Subcutaneous abdominal adipose tissue (tissue), 5 donors: ENCODE data around the gene BBLN.
A peak's percentile ranks its signal among the peaks of the same experiment; 100 is the strongest.
"Not testable (repeated sequence)": the region's sequence is repeated elsewhere in the genome, so short reads cannot be mapped to it uniquely, and the experiment has no call there.

ENCODE experiments used
- H3K27ac ChIP-seq: one replicate; pipeline ENCODE4 v1.7.0; 2013; ENCODE audit warnings: low read depth, mild to moderate bottlenecking, inconsistent platforms, low read length, moderate library complexity
- H3K27me3 ChIP-seq, 5 donors: one replicate each; pipeline ENCODE4 v1.7.0; 2013; ENCODE audit warnings: low read length in 5 of 5, inconsistent platforms in 1 of 5; ENCODE audit not compliant: control insufficient read depth in 5 of 5, insufficient read depth in 4 of 5
- H3K36me3 ChIP-seq, 5 donors: one replicate each; pipeline ENCODE4 v1.7.0; 2013; ENCODE audit warnings: low read length in 5 of 5; ENCODE audit not compliant: control insufficient read depth in 5 of 5, insufficient read depth in 5 of 5
- H3K4me1 ChIP-seq, 5 donors: one replicate each; pipeline ENCODE4 v1.7.0; 2013; ENCODE audit warnings: low read length in 5 of 5, mild to moderate bottlenecking in 3 of 5, moderate library complexity in 1 of 5; ENCODE audit not compliant: control insufficient read depth in 5 of 5, insufficient read depth in 5 of 5
- H3K4me3 ChIP-seq, 5 donors: one replicate each; pipeline ENCODE4 v1.7.0; 2013; ENCODE audit warnings: low read length in 5 of 5, low read depth in 1 of 5
- H3K9ac ChIP-seq, 5 donors: one replicate each; pipeline ENCODE4 v1.7.0; 2013; ENCODE audit warnings: low read length in 5 of 5, mild to moderate bottlenecking in 4 of 5, moderate library complexity in 3 of 5
- H3K9me3 ChIP-seq, 5 donors: one replicate each; pipeline ENCODE4 v1.7.0; 2013; ENCODE audit warnings: low read length in 5 of 5; ENCODE audit not compliant: control insufficient read depth in 5 of 5
- donor health status: healthy.
- donor health status: healthy.
- donor health status: healthy.
- donor health status: healthy.
- donor health status: healthy.

BBLN gene

GRCh38 chr9:128175726-128176125 lies 15.7 kb downstream of the BBLN start:
- Histone ChIP-seq H3K9me3 (peaks cover 0 to 6% (median 0%) of the 10 kb centered on the region in 5 donors), H3K9ac (no peak overlapping the region), H3K4me3 (no peak overlapping the region), H3K4me1 (no peaks in the 10 kb centered on the region), H3K27me3 (no peaks in the 10 kb centered on the region), H3K36me3 (peaks cover 3 to 72% (median 64%) of the 10 kb centered on the region in 5 donors), H3K27ac (no peak overlapping the region)

GRCh38 chr9:128178806-128179431 lies 18.9 kb downstream of the BBLN start:
- Histone ChIP-seq H3K4me1 (no peaks in the 10 kb centered on the region), H3K36me3 (peaks cover 3 to 83% (median 74%) of the 10 kb centered on the region in 5 donors), H3K9ac (no peak overlapping the region), H3K4me3 (no peak overlapping the region), H3K9me3 (peaks cover 0 to 6% (median 0%) of the 10 kb centered on the region in 5 donors), H3K27ac (no peak overlapping the region), H3K27me3 (no peaks in the 10 kb centered on the region)

DNA sequence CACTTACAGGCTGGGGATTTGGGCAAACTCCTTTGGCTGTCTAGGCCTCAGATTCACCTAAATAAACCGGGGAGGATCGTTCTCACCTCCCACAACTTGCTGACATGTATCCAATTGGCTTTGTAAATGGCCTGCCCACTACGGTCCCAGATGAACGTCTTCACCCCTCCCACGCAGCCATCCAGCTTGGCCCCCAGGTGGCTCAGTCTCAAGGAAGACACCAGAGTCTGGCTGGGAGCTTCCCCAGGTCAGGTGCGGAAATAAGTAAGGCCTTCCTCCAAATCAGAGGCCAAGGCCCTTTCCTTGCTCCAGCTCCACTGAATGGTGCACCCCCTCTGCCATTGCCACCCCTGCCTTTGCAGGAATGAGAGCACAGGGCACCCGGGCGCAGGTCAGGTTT lies 19.9 kb downstream of the BBLN start:
- Histone ChIP-seq H3K36me3 (peaks cover 2 to 78% (median 68%) of the 10 kb centered on the region in 5 donors), H3K27ac (no peak overlapping the region), H3K4me1 (no peaks in the 10 kb centered on the region), H3K9me3 (peaks cover 0 to 6% (median 0%) of the 10 kb centered on the region in 5 donors), H3K9ac (no peak overlapping the region), H3K4me3 (no peak overlapping the region), H3K27me3 (no peaks in the 10 kb centered on the region)

GRCh38 chr9:128180447-128180846 lies 20.4 kb downstream of the BBLN start:
- no peak overlapping the region for H3K4me3 ChIP-seq
- no peaks in the 10 kb centered on the region for H3K4me1 ChIP-seq
- H3K9me3 ChIP-seq, result peaks cover 0 to 6% (median 0%) of the 10 kb centered on the region in 5 donors
- H3K27me3 ChIP-seq, result no peaks in the 10 kb centered on the region
- no peak overlapping the region for H3K27ac ChIP-seq
- peaks cover 0 to 77% (median 68%) of the 10 kb centered on the region in 5 donors for H3K36me3 ChIP-seq
- H3K9ac ChIP-seq, result no peak overlapping the region

DNA sequence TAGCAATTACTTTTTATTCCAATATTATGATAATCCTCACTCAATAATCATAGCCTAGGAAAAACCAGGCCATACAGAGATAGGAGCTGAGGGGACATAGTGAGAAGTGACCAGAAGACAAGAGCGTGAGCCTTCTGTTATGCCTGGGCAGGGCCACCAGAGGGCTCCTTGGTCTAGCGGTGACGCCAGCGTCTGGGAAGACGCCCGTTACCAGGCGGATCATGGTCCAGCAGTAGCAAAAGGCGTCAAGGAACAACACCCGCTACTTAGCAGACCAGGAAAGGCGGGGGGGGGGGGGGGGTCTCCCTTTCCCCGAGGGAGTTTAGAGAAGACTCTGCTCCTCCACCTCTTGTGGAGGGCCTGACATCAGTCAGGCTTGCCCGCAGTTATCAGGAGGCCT lies 21.4 kb downstream of the BBLN start:
- H3K36me3 ChIP-seq, result peaks cover 0 to 77% (median 68%) of the 10 kb centered on the region in 5 donors
- not testable (repeated sequence) for H3K4me1 ChIP-seq, H3K27me3 ChIP-seq, H3K4me3 ChIP-seq, H3K9ac ChIP-seq, H3K27ac ChIP-seq, H3K9me3 ChIP-seq

- H3K9me3 ChIP-seq, result peaks cover 0 to 6% (median 0%) of the 10 kb centered on the region in 5 donors
- H3K27ac ChIP-seq, result no peak overlapping the region
- no peak overlapping the region for H3K9ac ChIP-seq
- no peak overlapping the region for H3K4me3 ChIP-seq
- no peaks in the 10 kb centered on the region for H3K4me1 ChIP-seq
- no peaks in the 10 kb centered on the region for H3K27me3 ChIP-seq
- peaks cover 0 to 70% (median 59%) of the 10 kb centered on the region in 5 donors for H3K36me3 ChIP-seq
Measured at GRCh38 chr9:128182893-128183588, 23.0 kb downstream of the BBLN start.

DNA sequence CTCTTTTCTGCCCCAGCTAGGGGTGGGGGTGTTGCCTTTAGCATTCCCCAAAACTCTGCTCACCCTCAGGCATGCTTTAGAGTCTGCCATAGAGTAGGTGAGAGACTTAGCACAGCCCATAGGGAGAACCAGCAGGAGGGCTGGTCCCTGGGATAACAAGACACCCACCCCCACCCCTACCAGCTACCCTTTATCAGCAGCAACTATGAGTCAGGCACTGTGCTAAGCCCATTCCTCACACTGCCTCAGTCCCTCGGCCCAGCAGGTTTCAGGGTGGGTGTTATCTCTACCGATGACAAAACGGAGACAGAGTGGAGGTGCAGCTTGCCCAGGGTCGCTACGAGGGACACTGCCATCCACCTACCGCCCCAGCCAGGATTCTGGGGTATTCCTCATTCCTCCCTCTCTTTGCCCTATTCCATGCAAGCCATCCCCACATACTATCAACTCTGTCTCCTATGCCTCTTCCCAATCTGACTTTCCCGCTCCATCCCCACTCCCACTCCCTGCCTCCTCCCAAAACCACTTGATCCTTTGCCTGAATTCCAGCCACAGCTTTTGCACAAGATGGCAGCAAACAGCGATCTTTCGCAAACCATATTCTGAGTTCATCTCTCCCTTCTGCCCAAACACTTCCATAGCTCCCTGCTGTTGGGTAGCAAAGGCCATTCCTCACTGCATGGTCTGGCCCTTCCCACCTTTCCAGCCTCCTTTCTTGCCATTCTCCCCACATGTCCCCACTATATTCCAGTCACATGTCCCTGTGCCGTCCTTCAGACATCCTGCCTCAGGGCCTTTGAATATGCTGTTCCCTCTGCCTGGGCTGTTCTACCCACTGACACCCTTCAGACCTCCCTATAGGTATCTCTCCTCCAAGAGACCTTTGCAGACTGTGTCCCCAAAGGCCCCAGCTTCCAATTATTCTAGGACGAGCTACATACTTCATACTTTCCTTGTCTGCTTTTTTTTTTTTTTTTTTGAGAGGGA lies 26.2 kb downstream of the BBLN start:
- Histone ChIP-seq H3K9me3 (no peaks in the 10 kb centered on the region), H3K4me1 (peaks cover 2 to 14% (median 14%) of the 10 kb centered on the region in 5 donors), H3K4me3 (no peak overlapping the region), H3K36me3 (peaks cover 0 to 56% (median 40%) of the 10 kb centered on the region in 5 donors), H3K27me3 (no peaks in the 10 kb centered on the region), H3K9ac (peak overlapping the region in 1 of 5 donors; percentile 23), H3K27ac (no peak overlapping the region)

DNA sequence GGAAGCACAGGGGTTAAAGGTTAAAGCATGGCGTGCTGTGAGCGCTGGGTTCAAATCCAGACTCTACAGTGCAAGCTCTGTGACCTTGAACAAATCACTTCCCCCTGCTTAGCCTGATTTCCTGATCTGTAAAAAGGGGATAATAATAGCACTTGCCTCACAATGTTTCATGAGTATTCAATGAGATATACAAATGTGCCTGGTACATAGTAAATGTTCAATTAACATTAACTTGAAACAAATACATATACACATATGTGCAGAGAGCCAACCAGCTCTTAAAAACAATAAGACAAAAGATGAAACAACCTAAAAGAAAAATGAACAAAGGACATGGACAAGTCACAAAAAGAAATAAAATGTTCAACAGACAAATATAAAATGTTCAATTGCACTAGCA lies 27.3 kb downstream of the BBLN start:
- Histone ChIP-seq H3K4me3 (no peak overlapping the region), H3K27me3 (no peaks in the 10 kb centered on the region), H3K4me1 (peaks cover 2 to 23% (median 21%) of the 10 kb centered on the region in 5 donors), H3K9me3 (no peaks in the 10 kb centered on the region), H3K9ac (no peak overlapping the region), H3K36me3 (peaks cover 0 to 54% (median 40%) of the 10 kb centered on the region in 5 donors), H3K27ac (no peak overlapping the region)

DNA sequence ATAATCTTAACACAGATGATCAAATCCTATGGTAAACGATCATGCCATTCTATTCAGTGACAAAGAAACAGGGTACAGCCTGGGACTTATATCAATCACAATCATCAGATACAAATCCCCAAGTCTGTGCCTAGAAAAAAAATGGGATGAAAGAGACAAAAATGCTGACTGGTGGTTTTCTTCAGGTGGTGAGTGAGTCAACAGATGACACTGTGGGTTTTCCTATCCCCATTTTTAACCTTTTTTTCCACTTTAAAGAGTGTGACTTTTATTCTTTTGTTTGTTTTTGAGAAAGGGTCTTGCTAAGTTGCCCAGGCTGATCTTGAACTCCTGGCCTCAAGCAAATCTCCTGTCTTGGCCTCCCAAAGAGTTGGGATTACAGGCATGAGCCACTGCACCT lies 28.1 kb downstream of the BBLN start:
- peaks cover 0 to 45% (median 34%) of the 10 kb centered on the region in 5 donors for H3K36me3 ChIP-seq
- no peaks in the 10 kb centered on the region for H3K9me3 ChIP-seq
- no peaks in the 10 kb centered on the region for H3K27me3 ChIP-seq
- H3K4me3 ChIP-seq, result no peak overlapping the region
- H3K4me1 ChIP-seq, result peaks cover 2 to 29% (median 26%) of the 10 kb centered on the region in 5 donors
- no peak overlapping the region for H3K27ac ChIP-seq
- H3K9ac ChIP-seq, result no peak overlapping the region
